GM18868 (cell line): ENCODE data around the gene EHD1.
A peak's percentile ranks its signal among the peaks of the same experiment; 100 is the strongest.

Source experiments
- ATAC-seq: cut with Tn5 transposase; IDR thresholded peaks from one replicate; pipeline ENCODE4 v1.9.1; 2021; ENCODE audit warnings: mild to moderate bottlenecking, moderate library complexity; ENCODE audit not compliant: unreplicated experiment

The EHD1 gene

GRCh38 chr11:64802370-64803157 is 75.9 kb downstream of the EHD1 start:
- ATAC-seq = peak; percentile 20
